MM.1S (cell line): ENCODE data around the gene PLD1.

ENCODE experiments used
- DNase-seq: peaks from one replicate; pipeline ENCODE4 v3.0.0-alpha.2; 2015
- H2AFZ ChIP-seq: fragments of 300-600 bp; sonication (generic); 2 replicates; pipeline ENCODE4 v1.6.0; 2016; ENCODE audit warnings: antibody characterized with exemption, low read length
- H3F3A ChIP-seq: fragments of 300-600 bp; sonication (generic); 2 replicates; pipeline ENCODE4 v1.6.1; 2016; ENCODE audit warnings: mild to moderate bottlenecking, antibody characterized with exemption, low read length, moderate library complexity, mixed read lengths; ENCODE audit not compliant: insufficient read depth
- H3K27ac ChIP-seq: fragments of 300-600 bp; sonication (generic); 2 replicates; pipeline ENCODE4 v1.5.1; 2016; ENCODE audit warnings: mild to moderate bottlenecking, low read length
- H3K27me3 ChIP-seq: fragments of 300-600 bp; sonication (generic); replicated peaks from 2 replicates; pipeline ENCODE4 v1.6.0; 2016; ENCODE audit warnings: low read length; ENCODE audit not compliant: insufficient read depth
- H3K36me3 ChIP-seq: fragments of 300-600 bp; sonication (generic); replicated peaks from 2 replicates; pipeline ENCODE4 v1.6.1; 2016; ENCODE audit warnings: mild to moderate bottlenecking, low read length, mixed read lengths; ENCODE audit not compliant: insufficient read depth
- H3K4me1 ChIP-seq: fragments of 300-600 bp; sonication (generic); 2 replicates; pipeline ENCODE4 v1.6.1; 2016; ENCODE audit warnings: low read length, mixed read lengths
- H3K4me2 ChIP-seq: fragments of 300-600 bp; sonication (generic); 2 replicates; pipeline ENCODE4 v1.6.0; 2016; ENCODE audit warnings: low read depth, low read length
- H3K4me3 ChIP-seq: fragments of 300-600 bp; sonication (generic); 2 replicates; pipeline ENCODE4 v1.5.1; 2016; ENCODE audit warnings: low read length, mixed read lengths
- H3K79me2 ChIP-seq: fragments of 300-600 bp; sonication (generic); 2 replicates; pipeline ENCODE4 v1.6.1; 2016; ENCODE audit warnings: mixed run types, low read length, mixed read lengths
- H3K9ac ChIP-seq: fragments of 300-600 bp; sonication (generic); 2 replicates; pipeline ENCODE4 v1.6.1; 2016; ENCODE audit warnings: low read length, mixed read lengths
- H3K9me2 ChIP-seq: fragments of 300-600 bp; sonication (generic); replicated peaks from 2 replicates; pipeline ENCODE4 v1.6.1; 2016; ENCODE audit warnings: mild to moderate bottlenecking, low read length, mixed read lengths; ENCODE audit not compliant: insufficient read depth
- H3K9me3 ChIP-seq: fragments of 300-600 bp; sonication (generic); replicated peaks from 2 replicates; pipeline ENCODE4 v1.6.1; 2016; ENCODE audit warnings: mild to moderate bottlenecking, low read length, mixed read lengths; ENCODE audit not compliant: insufficient read depth
- H4K20me1 ChIP-seq: fragments of 300-600 bp; sonication (generic); 2 replicates; pipeline ENCODE4 v1.6.1; 2016; ENCODE audit warnings: mild to moderate bottlenecking, low read length, moderate library complexity, mixed read lengths; ENCODE audit not compliant: insufficient read depth
- EZH2 ChIP-seq: fragments of 300-600 bp; sonication (generic); optimal IDR thresholded peaks from 2 replicates; pipeline ENCODE3; 2017; ENCODE audit warnings: low read depth, mild to moderate bottlenecking, antibody characterized with exemption, low read length, mixed read lengths
- EZH2phosphoT487 ChIP-seq: fragments of 300-600 bp; sonication (generic); IDR thresholded peaks from 2 replicates; pipeline ENCODE4 v1.6.1; 2018; ENCODE audit warnings: antibody characterized with exemption, low read length
- TF ChIP-seq, protein P1 (sequence below): fragments of 300-600 bp; sonication (generic); IDR thresholded peaks from 2 replicates; pipeline ENCODE4 v1.5.1; 2016; ENCODE audit warnings: antibody characterized with exemption, low read length, mixed read lengths

Gene PLD1

GRCh38 chr3:171557173-171557572 is 253.1 kb downstream of the PLD1 start:
- no peaks in the 10 kb centered on the region for H3K4me1 ChIP-seq
- H2AFZ ChIP-seq = no peak overlapping the region
- no peak overlapping the region for H3K27ac ChIP-seq
- H3K9ac ChIP-seq = no peak overlapping the region
- H4K20me1 ChIP-seq = no peaks in the 10 kb centered on the region
- no peaks in the 10 kb centered on the region for H3K36me3 ChIP-seq
- TF ChIP-seq EZH2phosphoT487 (no peak), EZH2 (no peak)
- TF ChIP-seq, protein P1, sequence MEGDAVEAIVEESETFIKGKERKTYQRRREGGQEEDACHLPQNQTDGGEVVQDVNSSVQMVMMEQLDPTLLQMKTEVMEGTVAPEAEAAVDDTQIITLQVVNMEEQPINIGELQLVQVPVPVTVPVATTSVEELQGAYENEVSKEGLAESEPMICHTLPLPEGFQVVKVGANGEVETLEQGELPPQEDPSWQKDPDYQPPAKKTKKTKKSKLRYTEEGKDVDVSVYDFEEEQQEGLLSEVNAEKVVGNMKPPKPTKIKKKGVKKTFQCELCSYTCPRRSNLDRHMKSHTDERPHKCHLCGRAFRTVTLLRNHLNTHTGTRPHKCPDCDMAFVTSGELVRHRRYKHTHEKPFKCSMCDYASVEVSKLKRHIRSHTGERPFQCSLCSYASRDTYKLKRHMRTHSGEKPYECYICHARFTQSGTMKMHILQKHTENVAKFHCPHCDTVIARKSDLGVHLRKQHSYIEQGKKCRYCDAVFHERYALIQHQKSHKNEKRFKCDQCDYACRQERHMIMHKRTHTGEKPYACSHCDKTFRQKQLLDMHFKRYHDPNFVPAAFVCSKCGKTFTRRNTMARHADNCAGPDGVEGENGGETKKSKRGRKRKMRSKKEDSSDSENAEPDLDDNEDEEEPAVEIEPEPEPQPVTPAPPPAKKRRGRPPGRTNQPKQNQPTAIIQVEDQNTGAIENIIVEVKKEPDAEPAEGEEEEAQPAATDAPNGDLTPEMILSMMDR = no peak
- no peak for DNase-seq
- H3K4me2 ChIP-seq = no peak overlapping the region
- no peaks in the 10 kb centered on the region for H3K9me2 ChIP-seq
- no peaks in the 10 kb centered on the region for H3F3A ChIP-seq
- H3K4me3 ChIP-seq = no peak overlapping the region
- H3K9me3 ChIP-seq = no peaks in the 10 kb centered on the region
- H3K79me2 ChIP-seq = no peaks in the 10 kb centered on the region
- H3K27me3 ChIP-seq = no peaks in the 10 kb centered on the region

DNA sequence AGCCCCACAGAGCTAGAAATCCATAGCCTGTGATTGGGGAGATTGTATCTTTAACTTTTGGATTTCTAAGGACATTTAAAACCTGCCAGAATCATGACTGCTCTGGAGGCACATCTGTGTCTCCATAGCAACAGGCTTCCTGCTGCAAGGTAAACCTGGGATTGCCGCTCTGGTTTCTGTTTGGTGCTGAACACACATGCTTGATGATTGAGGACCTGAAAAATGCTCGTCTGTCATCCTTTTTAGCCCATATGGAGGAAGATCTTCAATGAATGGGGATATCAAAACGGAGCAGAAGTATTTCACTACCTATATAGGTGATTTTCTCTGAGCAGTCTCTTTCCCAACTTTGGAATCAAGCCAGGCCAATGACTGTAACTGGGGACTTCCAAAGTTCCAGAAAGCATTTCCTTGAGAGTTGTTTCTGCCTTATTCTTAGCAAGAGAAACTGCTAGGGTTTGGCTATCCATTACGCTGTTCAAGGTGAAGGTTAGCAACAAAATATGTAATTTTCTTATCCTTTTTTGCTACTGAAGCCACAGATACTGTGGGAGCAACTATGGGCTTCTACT is 253.6 kb downstream of the PLD1 start:
- Histone ChIP-seq H3K36me3 (no peaks in the 10 kb centered on the region), H3K9me2 (no peaks in the 10 kb centered on the region), H3K4me2 (no peak overlapping the region), H3K9me3 (no peaks in the 10 kb centered on the region), H3F3A (no peaks in the 10 kb centered on the region), H3K4me3 (no peak overlapping the region), H3K4me1 (no peaks in the 10 kb centered on the region), H2AFZ (no peak overlapping the region), H3K27ac (no peak overlapping the region), H4K20me1 (no peaks in the 10 kb centered on the region), H3K79me2 (no peaks in the 10 kb centered on the region), H3K27me3 (no peaks in the 10 kb centered on the region), H3K9ac (no peak overlapping the region)
- TF ChIP-seq EZH2 (no peak), EZH2phosphoT487 (no peak)
- TF ChIP-seq, protein P1 = no peak
- peak; percentile 52 for DNase-seq

GRCh38 chr3:171556148-171556547 is 254.1 kb downstream of the PLD1 start:
- Histone ChIP-seq H3K4me3 (no peak overlapping the region), H4K20me1 (no peaks in the 10 kb centered on the region), H3K27ac (no peak overlapping the region), H3F3A (no peaks in the 10 kb centered on the region), H3K27me3 (no peaks in the 10 kb centered on the region), H3K36me3 (no peaks in the 10 kb centered on the region), H3K4me2 (no peak overlapping the region), H3K4me1 (no peaks in the 10 kb centered on the region), H3K9me3 (no peaks in the 10 kb centered on the region), H3K9me2 (no peaks in the 10 kb centered on the region), H3K79me2 (no peaks in the 10 kb centered on the region), H3K9ac (no peak overlapping the region), H2AFZ (no peak overlapping the region)
- TF ChIP-seq EZH2phosphoT487 = no peak
- no peak for TF ChIP-seq EZH2
- TF ChIP-seq, protein P1 = no peak
- no peak for DNase-seq
